SK-N-SH (cell line): ENCODE measurements around the gene TP73. TPM values are rescaled to one million over a fixed set of nuclear protein-coding genes. Genes with fewer than 3 reads are reported as not detected.

Experiments used
- CTCF ChIA-PET: fragments of 300-600, 350-600 bp; formaldehyde crosslinking; extraction: SDS; loops from one replicate; lab custom pipeline; 2021; lab: Yijun Ruan, JAX
- POLR2A ChIA-PET: fragments of 350-600 bp; sonication (Branson Sonifier 250); formaldehyde crosslinking; extraction: SDS; loops from one replicate; lab custom pipeline; 2020; ENCODE audit warnings: antibody characterized with exemption, inconsistent platforms; lab: Yijun Ruan, JAX
- DNase-seq: peaks from one replicate; pipeline ENCODE4 v3.0.0; 2012
- H2AFZ ChIP-seq: fragments of 200-600 bp; sonication (generic); 2 replicates; pipeline ENCODE4 v1.8.1; 2016; ENCODE audit warnings: antibody characterized with exemption, mild to moderate bottlenecking, low read depth
- H3F3A ChIP-seq: fragments of 200-600 bp; sonication (generic); replicated peaks from 2 replicates; pipeline ENCODE3; 2016; ENCODE audit warnings: antibody characterized with exemption, mild to moderate bottlenecking; ENCODE audit not compliant: insufficient read depth
- H3K27ac ChIP-seq, 2 experiments: fragments of 200-500 bp in 1 of 2; fragments of 200-600 bp in 1 of 2; sonication (Bioruptor generic) in 1 of 2; sonication (generic), shearing (Covaris generic) in 1 of 2; 2 replicates each; pipeline versions ENCODE4 v1.5.1 to v1.6.1; 2014 to 2016; ENCODE audit warnings: low read depth in 2 of 2, inconsistent platforms in 1 of 2, low read length in 1 of 2, mild to moderate bottlenecking in 1 of 2, mixed read lengths in 1 of 2
- H3K27me3 ChIP-seq: fragments of 200-600 bp; sonication (generic), shearing (Covaris generic); 2 replicates; pipeline ENCODE4 v1.6.1; 2016; ENCODE audit warnings: mixed run types; ENCODE audit not compliant: insufficient read depth
- H3K36me3 ChIP-seq, 2 experiments: fragments of 200-500 bp in 1 of 2; fragments of 200-600 bp in 1 of 2; sonication (Bioruptor generic) in 1 of 2; sonication (generic) in 1 of 2; replicated peaks in 1 of 2; 2 replicates each; pipeline versions ENCODE3 to v1.5.1; 2014 to 2016; ENCODE audit warnings: low read length in 1 of 2, mild to moderate bottlenecking in 1 of 2; ENCODE audit not compliant: insufficient read depth in 2 of 2, control insufficient read depth in 1 of 2
- H3K4me1 ChIP-seq, 2 experiments: fragments of 200-500 bp in 1 of 2; fragments of 200-600 bp in 1 of 2; sonication (Bioruptor generic) in 1 of 2; sonication (generic), shearing (Covaris generic) in 1 of 2; 2 replicates each; pipeline versions ENCODE4 v1.5.1 to v1.6.1; 2014 to 2016; ENCODE audit warnings: low read depth in 1 of 2, low read length in 1 of 2, mixed run types in 1 of 2; ENCODE audit not compliant: insufficient read depth in 2 of 2, control insufficient read depth in 1 of 2
- H3K4me2 ChIP-seq: fragments of 200-600 bp; sonication (generic), shearing (Covaris generic); 2 replicates; pipeline ENCODE4 v1.6.1; 2017; ENCODE audit warnings: mixed run types
- H3K4me3 ChIP-seq, 2 experiments: fragments of 200-500 bp in 1 of 2; fragments of 200-600 bp in 1 of 2; sonication (Bioruptor generic) in 1 of 2; sonication (generic), shearing (Covaris generic) in 1 of 2; 2 replicates each; pipeline versions ENCODE4 v1.5.1 to v1.8.1; 2014 to 2016; ENCODE audit warnings: low read depth in 2 of 2, inconsistent platforms in 1 of 2, low read length in 1 of 2, mild to moderate bottlenecking in 1 of 2, mixed read lengths in 1 of 2, moderate library complexity in 1 of 2
- H3K79me2 ChIP-seq: fragments of 200-600 bp; sonication (generic); 2 replicates; pipeline ENCODE4 v1.8.1; 2017; ENCODE audit warnings: mild to moderate bottlenecking; ENCODE audit not compliant: insufficient read depth
- H3K9ac ChIP-seq: fragments of 200-600 bp; sonication (generic); 2 replicates; pipeline ENCODE4 v1.6.1; 2017; ENCODE audit warnings: mixed run types
- H3K9me2 ChIP-seq: fragments of 200-600 bp; sonication (generic); 2 replicates; pipeline ENCODE4 v1.6.1; 2017; ENCODE audit warnings: mixed run types
- H3K9me3 ChIP-seq: fragments of 200-600 bp; sonication (generic); 2 replicates; pipeline ENCODE4 v1.6.1; 2017; ENCODE audit warnings: mixed run types, mild to moderate bottlenecking, moderate library complexity
- H4K20me1 ChIP-seq: fragments of 200-600 bp; sonication (generic); 2 replicates; pipeline ENCODE4 v1.6.1; 2017; ENCODE audit warnings: mild to moderate bottlenecking, mixed run types; ENCODE audit not compliant: insufficient read depth
- JUND ChIP-seq: IDR thresholded peaks from 2 replicates; pipeline ENCODE4 v1.4.0; 2012
- RCOR1 ChIP-seq: fragments of 150-350 bp; IDR thresholded peaks from 2 replicates; pipeline ENCODE4 v1.6.1; 2017; ENCODE audit warnings: antibody characterized with exemption, low read length
- RXRA ChIP-seq: IDR thresholded peaks from 2 replicates; pipeline ENCODE4 v1.4.0; 2012; ENCODE audit warnings: low read depth, mild to moderate bottlenecking, borderline replicate concordance
- YY1 ChIP-seq: IDR thresholded peaks from 2 replicates; pipeline ENCODE4 v1.4.0; 2012; ENCODE audit warnings: low read depth, mild to moderate bottlenecking
- WGBS: methylation state at CpG from one replicate; pipeline ENCODE4 v1.1.6; 2017; ENCODE audit warnings: low lambda C conversion rate; 5-methylcytosine and 5-hydroxymethylcytosine counted together
- polyA plus RNA-seq, 3 experiments: library from polyadenylated mRNA; depleted of rRNA; stranded (reverse); fragments of >200 nt; gene quantifications; 2 replicates each; pipeline ENCODE4 v1.2.3, GENCODE V29; 2012
- TF ChIP-seq, protein P1 (sequence below): fragments of 150-350 bp; IDR thresholded peaks from 2 replicates; pipeline ENCODE4 v1.6.1; 2017; ENCODE audit warnings: antibody characterized with exemption, low read length, low read depth, borderline replicate concordance
- TF ChIP-seq, protein P2 (sequence below): IDR thresholded peaks from 2 replicates; pipeline ENCODE4 v1.6.1; 2012; ENCODE audit warnings: mild to moderate bottlenecking, low read depth, low read length, moderate library complexity
- TF ChIP-seq, protein P3 (sequence below): IDR thresholded peaks from 2 replicates; pipeline ENCODE4 v1.4.0; 2012; ENCODE audit warnings: low read depth
- TF ChIP-seq, protein P4 (sequence below): IDR thresholded peaks from 2 replicates; pipeline ENCODE4; 2012

The TP73 gene
- polyA plus RNA-seq, 1 of the 3 experiments (the other 2 are of a cell fraction): 0.64 TPM

DNA sequence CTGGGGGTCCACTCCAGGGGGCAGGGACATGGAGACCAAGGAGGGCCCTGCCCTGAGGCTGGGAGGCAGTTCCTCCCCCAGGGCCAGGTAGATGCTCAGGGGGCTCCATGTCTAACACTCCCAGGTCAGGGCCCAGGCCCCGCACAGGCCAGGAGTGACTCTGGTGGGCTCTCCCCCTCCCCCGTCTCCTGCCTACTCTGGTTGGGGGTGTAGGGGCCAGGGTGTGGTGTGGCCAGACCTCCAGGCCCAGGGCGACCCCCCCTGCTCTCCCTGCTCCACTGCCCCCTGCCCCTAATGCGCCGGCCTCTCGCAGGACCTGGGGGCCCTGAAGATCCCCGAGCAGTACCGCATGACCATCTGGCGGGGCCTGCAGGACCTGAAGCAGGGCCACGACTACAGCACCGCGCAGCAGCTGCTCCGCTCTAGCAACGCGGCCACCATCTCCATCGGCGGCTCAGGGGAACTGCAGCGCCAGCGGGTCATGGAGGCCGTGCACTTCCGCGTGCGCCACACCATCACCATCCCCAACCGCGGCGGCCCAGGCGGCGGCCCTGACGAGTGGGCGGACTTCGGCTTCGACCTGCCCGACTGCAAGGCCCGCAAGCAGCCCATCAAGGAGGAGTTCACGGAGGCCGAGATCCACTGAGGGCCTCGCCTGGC is 80.2 kb downstream of the TP73 start (continued):
- TF ChIP-seq, protein P1, sequence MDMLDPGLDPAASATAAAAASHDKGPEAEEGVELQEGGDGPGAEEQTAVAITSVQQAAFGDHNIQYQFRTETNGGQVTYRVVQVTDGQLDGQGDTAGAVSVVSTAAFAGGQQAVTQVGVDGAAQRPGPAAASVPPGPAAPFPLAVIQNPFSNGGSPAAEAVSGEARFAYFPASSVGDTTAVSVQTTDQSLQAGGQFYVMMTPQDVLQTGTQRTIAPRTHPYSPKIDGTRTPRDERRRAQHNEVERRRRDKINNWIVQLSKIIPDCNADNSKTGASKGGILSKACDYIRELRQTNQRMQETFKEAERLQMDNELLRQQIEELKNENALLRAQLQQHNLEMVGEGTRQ: no peak
- TF ChIP-seq, protein P2, sequence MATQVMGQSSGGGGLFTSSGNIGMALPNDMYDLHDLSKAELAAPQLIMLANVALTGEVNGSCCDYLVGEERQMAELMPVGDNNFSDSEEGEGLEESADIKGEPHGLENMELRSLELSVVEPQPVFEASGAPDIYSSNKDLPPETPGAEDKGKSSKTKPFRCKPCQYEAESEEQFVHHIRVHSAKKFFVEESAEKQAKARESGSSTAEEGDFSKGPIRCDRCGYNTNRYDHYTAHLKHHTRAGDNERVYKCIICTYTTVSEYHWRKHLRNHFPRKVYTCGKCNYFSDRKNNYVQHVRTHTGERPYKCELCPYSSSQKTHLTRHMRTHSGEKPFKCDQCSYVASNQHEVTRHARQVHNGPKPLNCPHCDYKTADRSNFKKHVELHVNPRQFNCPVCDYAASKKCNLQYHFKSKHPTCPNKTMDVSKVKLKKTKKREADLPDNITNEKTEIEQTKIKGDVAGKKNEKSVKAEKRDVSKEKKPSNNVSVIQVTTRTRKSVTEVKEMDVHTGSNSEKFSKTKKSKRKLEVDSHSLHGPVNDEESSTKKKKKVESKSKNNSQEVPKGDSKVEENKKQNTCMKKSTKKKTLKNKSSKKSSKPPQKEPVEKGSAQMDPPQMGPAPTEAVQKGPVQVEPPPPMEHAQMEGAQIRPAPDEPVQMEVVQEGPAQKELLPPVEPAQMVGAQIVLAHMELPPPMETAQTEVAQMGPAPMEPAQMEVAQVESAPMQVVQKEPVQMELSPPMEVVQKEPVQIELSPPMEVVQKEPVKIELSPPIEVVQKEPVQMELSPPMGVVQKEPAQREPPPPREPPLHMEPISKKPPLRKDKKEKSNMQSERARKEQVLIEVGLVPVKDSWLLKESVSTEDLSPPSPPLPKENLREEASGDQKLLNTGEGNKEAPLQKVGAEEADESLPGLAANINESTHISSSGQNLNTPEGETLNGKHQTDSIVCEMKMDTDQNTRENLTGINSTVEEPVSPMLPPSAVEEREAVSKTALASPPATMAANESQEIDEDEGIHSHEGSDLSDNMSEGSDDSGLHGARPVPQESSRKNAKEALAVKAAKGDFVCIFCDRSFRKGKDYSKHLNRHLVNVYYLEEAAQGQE: no peak
- no peak for TF ChIP-seq RXRA

DNA sequence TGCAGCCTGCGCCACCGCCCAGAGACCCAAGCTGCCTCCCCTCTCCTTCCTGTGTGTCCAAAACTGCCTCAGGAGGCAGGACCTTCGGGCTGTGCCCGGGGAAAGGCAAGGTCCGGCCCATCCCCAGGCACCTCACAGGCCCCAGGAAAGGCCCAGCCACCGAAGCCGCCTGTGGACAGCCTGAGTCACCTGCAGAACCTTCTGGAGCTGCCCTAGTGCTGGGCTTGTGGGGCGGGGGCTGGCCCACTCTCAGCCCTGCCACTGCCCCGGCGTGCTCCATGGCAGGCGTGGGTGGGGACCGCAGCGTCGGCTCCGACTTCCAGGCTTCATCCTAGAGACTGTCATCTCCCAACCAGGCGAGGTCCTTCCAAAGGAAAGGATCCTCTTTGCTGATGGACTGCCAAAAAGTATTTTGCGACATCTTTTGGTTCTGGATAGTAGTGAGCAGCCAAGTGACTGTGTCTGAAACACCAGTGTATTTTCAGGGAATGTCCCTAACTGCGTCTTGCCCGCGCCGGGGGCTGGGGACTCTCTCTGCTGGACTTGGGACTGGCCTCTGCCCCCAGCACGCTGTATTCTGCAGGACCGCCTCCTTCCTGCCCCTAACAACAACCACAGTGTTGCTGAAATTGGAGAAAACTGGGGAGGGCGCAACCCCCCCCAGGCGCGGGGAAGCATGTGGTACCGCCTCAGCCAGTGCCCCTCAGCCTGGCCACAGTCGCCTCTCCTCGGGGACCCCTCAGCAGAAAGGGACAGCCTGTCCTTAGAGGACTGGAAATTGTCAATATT is 81.0 kb downstream of the TP73 start:
- Histone ChIP-seq H3K9me2 (no peaks in the 10 kb centered on the region), H3K9ac (no peak overlapping the region), H3K9me3 (no peaks in the 10 kb centered on the region), H3K27ac (no peak overlapping the region; a peak in 1 of 4 replicates), H3K79me2 (no peaks in the 10 kb centered on the region), H3K27me3 (no peaks in the 10 kb centered on the region), H3K4me3 (no peak overlapping the region), H3K4me2 (no peak overlapping the region), H3K4me1 (peaks cover 0 to 22% of the 10 kb centered on the region in 2 experiments; a peak in 1 of 4 replicates), H2AFZ (no peak overlapping the region), H3K36me3 (peaks cover 0 to 27% of the 10 kb centered on the region in 2 experiments), H3F3A (no peaks in the 10 kb centered on the region), H4K20me1 (no peaks in the 10 kb centered on the region)
- DNase-seq: no peak
- ChIA-PET CTCF (interaction anchor here (0.8 to 6.7 kb wide), 5 partner anchors 9 to 280 kb away, joined by 3 to 55 read pairs (median 8); no protein-coding TSS in a partner anchor), POLR2A (interaction anchor here (0.6 to 0.7 kb wide), 2 partner anchors 21 to 481 kb away, joined by 3 to 8 read pairs; no protein-coding TSS in a partner anchor)
- TF ChIP-seq, protein P3, sequence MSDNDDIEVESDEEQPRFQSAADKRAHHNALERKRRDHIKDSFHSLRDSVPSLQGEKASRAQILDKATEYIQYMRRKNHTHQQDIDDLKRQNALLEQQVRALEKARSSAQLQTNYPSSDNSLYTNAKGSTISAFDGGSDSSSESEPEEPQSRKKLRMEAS: no peak
- TF ChIP-seq JUND: no peak
- no peak for TF ChIP-seq YY1
- no peak for TF ChIP-seq RCOR1
- TF ChIP-seq, protein P4, sequence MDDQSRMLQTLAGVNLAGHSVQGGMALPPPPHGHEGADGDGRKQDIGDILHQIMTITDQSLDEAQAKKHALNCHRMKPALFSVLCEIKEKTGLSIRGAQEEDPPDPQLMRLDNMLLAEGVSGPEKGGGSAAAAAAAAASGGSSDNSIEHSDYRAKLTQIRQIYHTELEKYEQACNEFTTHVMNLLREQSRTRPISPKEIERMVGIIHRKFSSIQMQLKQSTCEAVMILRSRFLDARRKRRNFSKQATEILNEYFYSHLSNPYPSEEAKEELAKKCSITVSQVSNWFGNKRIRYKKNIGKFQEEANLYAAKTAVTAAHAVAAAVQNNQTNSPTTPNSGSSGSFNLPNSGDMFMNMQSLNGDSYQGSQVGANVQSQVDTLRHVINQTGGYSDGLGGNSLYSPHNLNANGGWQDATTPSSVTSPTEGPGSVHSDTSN: no peak
- 95% methylated on average over 4 of the region's 29 CpGs for WGBS
